Activated CD8-positive, alpha-beta memory T cell treated with anti-CD3 and anti-CD28 coated beads, Interleukin-2, amount 50 U/mL, for 4 hours (primary cell): ENCODE data around the gene LRRC59.
A peak's percentile ranks its signal among the peaks of the same experiment; 100 is the strongest.
"Not testable (repeated sequence)": the region's sequence is repeated elsewhere in the genome, so short reads cannot be mapped to it uniquely, and the experiment has no call there.

Experiments
- DNase-seq: peaks from one replicate; pipeline ENCODE4 v3.0.0-alpha.2; 2020

LRRC59 gene

GRCh38 chr17:50397111-50397918, at the start of gene LRRC59:
Gene LRRC59 (minus strand): TSS chr17:50397523. CDS start chr17:50397317, 206 bp downstream.
- peak; percentile 95 for DNase-seq

- DNase-seq = no peak
These were observed 48.5 kb upstream of the LRRC59 start for GRCh38 chr17:50445730-50446325.

GRCh38 chr17:50444841-50445715, 47.8 kb upstream of the LRRC59 start:
- DNase-seq = no peak

- DNase-seq = no peak
These were observed 46.2 kb upstream of the LRRC59 start for GRCh38 chr17:50443505-50443974.

GRCh38 chr17:50440838-50441829, 43.8 kb upstream of the LRRC59 start:
- no peak for DNase-seq

GRCh38 chr17:50440172-50440837, 43.0 kb upstream of the LRRC59 start:
- no peak for DNase-seq

GRCh38 chr17:50439008-50439407, 41.7 kb upstream of the LRRC59 start:
- no peak for DNase-seq

- no peak for DNase-seq
These were observed 40.1 kb upstream of the LRRC59 start for GRCh38 chr17:50437409-50437808.

GRCh38 chr17:50432125-50432762, 34.9 kb upstream of the LRRC59 start:
- no peak for DNase-seq

GRCh38 chr17:50430821-50431618, 33.7 kb upstream of the LRRC59 start:
- DNase-seq = no peak

- no peak for DNase-seq
These were observed 32.5 kb upstream of the LRRC59 start for GRCh38 chr17:50429793-50430192.

GRCh38 chr17:50428831-50429424, 31.6 kb upstream of the LRRC59 start:
- DNase-seq = no peak

- DNase-seq = not testable (repeated sequence)
These were observed 30.8 kb upstream of the LRRC59 start for GRCh38 chr17:50428126-50428525.

GRCh38 chr17:50426814-50427787, 29.8 kb upstream of the LRRC59 start:
- no peak for DNase-seq

GRCh38 chr17:50426472-50426782, 29.1 kb upstream of the LRRC59 start:
- no peak for DNase-seq

- DNase-seq = peak; percentile 67
These were observed 28.6 kb upstream of the LRRC59 start, which contains the start of gene ACSF2 for GRCh38 chr17:50425682-50426471. Gene ACSF2 (plus strand): TSS chr17:50426218. CDS start chr17:50426262, 44 bp downstream.

GRCh38 chr17:50424996-50425681, 27.8 kb upstream of the LRRC59 start:
- no peak for DNase-seq
